Measurements from ENCODE around the gene DENND1A. TPM values are rescaled to one million over a fixed set of nuclear protein-coding genes. Genes with fewer than 3 reads are reported as not detected.

The DENND1A gene
- total RNA-seq, 1 experiment from 2014 or later: 19.7 TPM

GRCh38 chr9:123423311-123423640, 506.6 kb downstream of the DENND1A start:
- H3K9me3 ChIP-seq (ENCODE audit: control insufficient read depth, insufficient read depth, low read depth, low read length): no peaks in the 10 kb centered on the region
- H3K36me3 ChIP-seq (ENCODE audit: control insufficient read depth, insufficient read depth, low read length): no peaks in the 10 kb centered on the region
- POLR2A ChIA-PET: no interaction called here
- ATAC-seq (no peak), DNase-seq (ENCODE audit: low read depth, low spot score) (no peak)
- no peaks in the 10 kb centered on the region for H3K4me1 ChIP-seq (ENCODE audit: control insufficient read depth, insufficient read depth, low read length)
- no peak overlapping the region for H3K27ac ChIP-seq (ENCODE audit: low read length)
- intact Hi-C loops (cut with micrococcal nuclease; ENCODE audit: unreplicated experiment): no loop called here
- in situ Hi-C loops (cut with HindIII; ENCODE audit: low pct_unique_long_range_greater_than_20kb, low sequenced_read_pairs): no loop called here
- TF ChIP-seq TCF7L2 (IDR thresholded peaks at IDR 0.05; ENCODE audit: low read depth, low read length) (no peak), CTCF (IDR thresholded peaks at IDR 0.05) (no peak), SIN3A (IDR thresholded peaks at IDR 0.05; ENCODE audit: borderline replicate concordance, insufficient read depth, low read depth, low read length) (no peak), POLR2AphosphoS5 (IDR thresholded peaks at IDR 0.05; ENCODE audit: low read depth, low read length) (no peak), REST (IDR thresholded peaks at IDR 0.05; ENCODE audit: insufficient read depth in 1 of 2, low read depth in 2 of 2, low read length in 1 of 2) (no peak)
- no peaks in the 10 kb centered on the region for H3K27me3 ChIP-seq (ENCODE audit: control insufficient read depth, insufficient read depth, low read length)
- H3K4me3 ChIP-seq (ENCODE audit: low read depth in 2 of 2, low read length in 2 of 2): no peak overlapping the region
- CTCF ChIA-PET: no interaction called here
- BruUV-seq (replicated peaks): no TSS peak

- Histone ChIP-seq H3K4me1 (ENCODE audit: control insufficient read depth, insufficient read depth, low read length) (no peaks in the 10 kb centered on the region), H3K9me3 (ENCODE audit: control insufficient read depth, insufficient read depth, low read depth, low read length) (no peaks in the 10 kb centered on the region), H3K27ac (ENCODE audit: low read length) (no peak overlapping the region), H3K4me3 (ENCODE audit: low read depth in 2 of 2, low read length in 2 of 2) (no peak overlapping the region), H3K27me3 (ENCODE audit: control insufficient read depth, insufficient read depth, low read length) (no peaks in the 10 kb centered on the region), H3K36me3 (ENCODE audit: control insufficient read depth, insufficient read depth, low read length) (no peaks in the 10 kb centered on the region)
- POLR2A ChIA-PET: no interaction called here
- CTCF ChIA-PET: no interaction called here
- BruUV-seq (replicated peaks): no TSS peak
- no peak for TF ChIP-seq POLR2AphosphoS5 (IDR thresholded peaks at IDR 0.05; ENCODE audit: low read depth, low read length)
- no peak for TF ChIP-seq REST (IDR thresholded peaks at IDR 0.05; ENCODE audit: insufficient read depth in 1 of 2, low read depth in 2 of 2, low read length in 1 of 2)
- no peak for TF ChIP-seq TCF7L2 (IDR thresholded peaks at IDR 0.05; ENCODE audit: low read depth, low read length)
- TF ChIP-seq CTCF (IDR thresholded peaks at IDR 0.05): no peak
- TF ChIP-seq SIN3A (IDR thresholded peaks at IDR 0.05; ENCODE audit: borderline replicate concordance, insufficient read depth, low read depth, low read length): no peak
- intact Hi-C loops (cut with micrococcal nuclease; ENCODE audit: unreplicated experiment): no loop called here
- no peak for DNase-seq (ENCODE audit: low read depth, low spot score)
- no peak for ATAC-seq
- in situ Hi-C loops (cut with HindIII; ENCODE audit: low pct_unique_long_range_greater_than_20kb, low sequenced_read_pairs): no loop called here
These were observed 507.2 kb downstream of the DENND1A start for GRCh38 chr9:123422635-123423310.
